ENCODE data around the gene ANKRD37.
A peak's percentile ranks its signal among the peaks of the same experiment; 100 is the strongest.

ANKRD37 gene

GRCh38 chr4:185396724-185397385 lies at the start of gene ANKRD37:
Gene ANKRD37, plus strand, starts transcription at chr4:185396841. Its CDS starts 83 bp downstream, at chr4:185396924.
- Histone ChIP-seq H3K79me2 (ENCODE audit: insufficient read depth, low read depth) (no peaks in the 10 kb centered on the region), H3K27me3 (ENCODE audit: insufficient read depth, low read depth) (no peaks in the 10 kb centered on the region), H2AFZ (ENCODE audit: low read depth) (peak within 1 kb of the TSS; percentile 88), H3K9ac (peak within 1 kb of the TSS; percentile 93), H4K20me1 (ENCODE audit: insufficient read depth) (no peaks in the 10 kb centered on the region), H3K36me3 (ENCODE audit: insufficient read depth) (no peaks in the 10 kb centered on the region), H3K4me3 (IDR thresholded peaks at IDR 0.05; ENCODE audit: insufficient read depth, low read depth, low read length) (no peak within 1 kb of the TSS), H3K4me2 (peak within 1 kb of the TSS; percentile 99), H3K4me1 (ENCODE audit: low read depth, poor library complexity, severe bottlenecking) (peaks cover 34% of the 10 kb centered on the region), H3K27ac (peak within 1 kb of the TSS; percentile 92)
- no peak for TF ChIP-seq CTCF (conservative IDR thresholded peaks at IDR 0.05; ENCODE audit: low read depth, low read length)

- no peak overlapping the region for H3K4me2 ChIP-seq
- H2AFZ ChIP-seq (ENCODE audit: low read depth), result no peak overlapping the region
- H3K36me3 ChIP-seq (ENCODE audit: insufficient read depth), result no peaks in the 10 kb centered on the region
- TF ChIP-seq CTCF (conservative IDR thresholded peaks at IDR 0.05; ENCODE audit: low read depth, low read length), result no peak
- H3K4me1 ChIP-seq (ENCODE audit: low read depth, poor library complexity, severe bottlenecking), result peaks cover 12% of the 10 kb centered on the region
- H3K9ac ChIP-seq, result no peak overlapping the region
- H3K4me3 ChIP-seq (IDR thresholded peaks at IDR 0.05; ENCODE audit: insufficient read depth, low read depth, low read length), result no peak overlapping the region
- no peak overlapping the region for H3K27ac ChIP-seq
- no peaks in the 10 kb centered on the region for H4K20me1 ChIP-seq (ENCODE audit: insufficient read depth)
- no peaks in the 10 kb centered on the region for H3K27me3 ChIP-seq (ENCODE audit: insufficient read depth, low read depth)
- H3K79me2 ChIP-seq (ENCODE audit: insufficient read depth, low read depth), result no peaks in the 10 kb centered on the region
Observed at GRCh38 chr4:185346975-185347601, 49.6 kb upstream of the ANKRD37 start.

- Histone ChIP-seq H3K27ac (no peak overlapping the region), H3K4me1 (ENCODE audit: low read depth, poor library complexity, severe bottlenecking) (peaks cover 48% of the 10 kb centered on the region), H3K27me3 (ENCODE audit: insufficient read depth, low read depth) (no peaks in the 10 kb centered on the region), H3K4me2 (no peak overlapping the region), H3K4me3 (IDR thresholded peaks at IDR 0.05; ENCODE audit: insufficient read depth, low read depth, low read length) (no peak overlapping the region), H3K79me2 (ENCODE audit: insufficient read depth, low read depth) (no peaks in the 10 kb centered on the region), H3K9ac (no peak overlapping the region), H3K36me3 (ENCODE audit: insufficient read depth) (no peaks in the 10 kb centered on the region), H4K20me1 (ENCODE audit: insufficient read depth) (no peaks in the 10 kb centered on the region), H2AFZ (ENCODE audit: low read depth) (no peak overlapping the region)
- no peak for TF ChIP-seq CTCF (conservative IDR thresholded peaks at IDR 0.05; ENCODE audit: low read depth, low read length)
Observed at GRCh38 chr4:185351691-185352090, 45.0 kb upstream of the ANKRD37 start.

- Histone ChIP-seq H3K4me3 (IDR thresholded peaks at IDR 0.05; ENCODE audit: insufficient read depth, low read depth, low read length) (no peak overlapping the region), H3K27ac (peak overlapping the region; percentile 41), H3K4me2 (peak overlapping the region; percentile 37; the same call in 1 of the 2 replicates), H3K4me1 (ENCODE audit: low read depth, poor library complexity, severe bottlenecking) (peaks cover 53% of the 10 kb centered on the region), H2AFZ (ENCODE audit: low read depth) (no peak overlapping the region), H3K9ac (no peak overlapping the region), H3K27me3 (ENCODE audit: insufficient read depth, low read depth) (no peaks in the 10 kb centered on the region), H4K20me1 (ENCODE audit: insufficient read depth) (no peaks in the 10 kb centered on the region), H3K79me2 (ENCODE audit: insufficient read depth, low read depth) (no peaks in the 10 kb centered on the region), H3K36me3 (ENCODE audit: insufficient read depth) (no peaks in the 10 kb centered on the region)
- TF ChIP-seq CTCF (conservative IDR thresholded peaks at IDR 0.05; ENCODE audit: low read depth, low read length), result no peak
Observed at GRCh38 chr4:185352202-185352601, 44.4 kb upstream of the ANKRD37 start.
